Neuronal stem cell (in vitro differentiated cells): Measurements from ENCODE around the gene SLC6A13.

ENCODE experiments used
- DNase-seq: peaks from one replicate; pipeline ENCODE4 v3.0.0-alpha.2; 2013; ENCODE audit warnings: low spot score
- H2AFZ ChIP-seq: one replicate; pipeline ENCODE4 v1.6.1; 2013; ENCODE audit warnings: mild to moderate bottlenecking, low read length, inconsistent platforms
- H2AK5ac ChIP-seq: 2 replicates; pipeline ENCODE4 v1.6.1; 2013; ENCODE audit warnings: low read depth, mild to moderate bottlenecking, inconsistent platforms, low read length, moderate library complexity, mixed read lengths
- H2BK120ac ChIP-seq: 2 replicates; pipeline ENCODE4 v1.6.1; 2013; ENCODE audit warnings: low read depth, mild to moderate bottlenecking, inconsistent platforms, low read length, moderate library complexity, mixed read lengths
- H2BK12ac ChIP-seq: one replicate; pipeline ENCODE4 v1.6.1; 2013; ENCODE audit warnings: low read length, inconsistent platforms
- H2BK15ac ChIP-seq: 2 replicates; pipeline ENCODE4 v1.6.1; 2013; ENCODE audit warnings: mild to moderate bottlenecking, low read length, inconsistent platforms, mixed read lengths
- H2BK5ac ChIP-seq: one replicate; pipeline ENCODE4 v1.6.1; 2013; ENCODE audit warnings: inconsistent platforms, mild to moderate bottlenecking, low read length, moderate library complexity
- H3K14ac ChIP-seq: one replicate; pipeline ENCODE4 v1.6.1; 2013; ENCODE audit warnings: low read length, inconsistent platforms
- H3K18ac ChIP-seq: 2 replicates; pipeline ENCODE4 v1.6.1; 2013; ENCODE audit warnings: low read length, inconsistent platforms
- H3K23ac ChIP-seq: 2 replicates; pipeline ENCODE4 v1.6.1; 2013; ENCODE audit warnings: low read depth, mild to moderate bottlenecking, mixed read lengths, low read length, inconsistent platforms; ENCODE audit not compliant: poor library complexity
- H3K27ac ChIP-seq: replicated peaks from 3 replicates; pipeline ENCODE4 v1.5.1; 2013; ENCODE audit warnings: low read length, inconsistent platforms
- H3K27me3 ChIP-seq, 3 experiments: 2 replicates each; pipeline ENCODE4 v1.6.1; 2013; ENCODE audit warnings: low read length in 3 of 3, mild to moderate bottlenecking in 2 of 3, inconsistent platforms in 1 of 3, low read depth in 1 of 3, mixed read lengths in 1 of 3, moderate library complexity in 1 of 3; ENCODE audit not compliant: control insufficient read depth in 3 of 3, insufficient read depth in 3 of 3
- H3K36me3 ChIP-seq, 2 donors: replicated peaks in 1 of 2; 2 replicates each; pipeline ENCODE4 v1.6.1; 2013; ENCODE audit warnings: low read length in 2 of 2; ENCODE audit not compliant: control insufficient read depth in 2 of 2, insufficient read depth in 2 of 2
- H3K4ac ChIP-seq: 2 replicates; pipeline ENCODE4 v1.6.1; 2013; ENCODE audit warnings: inconsistent platforms, mild to moderate bottlenecking, low read length, moderate library complexity
- H3K4me1 ChIP-seq, 2 donors: 1 replicate in 1 of 2; 2 replicates in 1 of 2; pipeline ENCODE4 v1.6.1; 2013; ENCODE audit warnings: low read length in 2 of 2, low read depth in 1 of 2; ENCODE audit not compliant: control insufficient read depth in 2 of 2, insufficient read depth in 1 of 2
- H3K4me2 ChIP-seq: one replicate; pipeline ENCODE4 v1.6.1; 2013; ENCODE audit warnings: mild to moderate bottlenecking, low read length, inconsistent platforms; ENCODE audit not compliant: insufficient read depth, poor library complexity, severe bottlenecking
- H3K4me3 ChIP-seq, 2 donors: 2 replicates each; pipeline ENCODE4 v1.5.1; 2013; ENCODE audit warnings: low read length in 2 of 2, mild to moderate bottlenecking in 2 of 2, inconsistent platforms in 1 of 2, moderate library complexity in 1 of 2
- H3K79me1 ChIP-seq: one replicate; pipeline ENCODE4 v1.6.1; 2013; ENCODE audit warnings: low read depth, mild to moderate bottlenecking, inconsistent platforms, low read length, moderate library complexity
- H3K9ac ChIP-seq: one replicate; pipeline ENCODE4 v1.6.1; 2013; ENCODE audit warnings: mild to moderate bottlenecking, low read depth, low read length, inconsistent platforms; ENCODE audit not compliant: poor library complexity
- H3K9me3 ChIP-seq, 2 donors: replicated peaks in 1 of 2; 2 replicates each; pipeline versions ENCODE3 to v1.6.1; 2013; ENCODE audit warnings: low read length in 2 of 2, mild to moderate bottlenecking in 2 of 2, inconsistent platforms in 1 of 2, low read depth in 1 of 2, mixed read lengths in 1 of 2, moderate library complexity in 1 of 2; ENCODE audit not compliant: control insufficient read depth in 2 of 2, insufficient read depth in 1 of 2
- H4K8ac ChIP-seq: one replicate; pipeline ENCODE4 v1.6.1; 2013; ENCODE audit warnings: low read depth, mild to moderate bottlenecking, inconsistent platforms, low read length, moderate library complexity
- H4K91ac ChIP-seq: one replicate; pipeline ENCODE4 v1.6.1; 2013; ENCODE audit warnings: low read length, low read depth, mild to moderate bottlenecking, inconsistent platforms; ENCODE audit not compliant: poor library complexity
- WGBS, 2 donors: extraction: QIAGEN DNeasy Blood & Tissue Kit; methylation state at CpG; one replicate each; pipeline ENCODE4 v1.1.7; 2013; ENCODE audit warnings: missing lambda C conversion rate in 2 of 2, mixed read lengths in 1 of 2; ENCODE audit not compliant: insufficient read length in 2 of 2, insufficient replicate concordance in 1 of 2; ENCODE audit errors: extremely low coverage in 2 of 2; 5-methylcytosine and 5-hydroxymethylcytosine counted together

The SLC6A13 gene

DNA sequence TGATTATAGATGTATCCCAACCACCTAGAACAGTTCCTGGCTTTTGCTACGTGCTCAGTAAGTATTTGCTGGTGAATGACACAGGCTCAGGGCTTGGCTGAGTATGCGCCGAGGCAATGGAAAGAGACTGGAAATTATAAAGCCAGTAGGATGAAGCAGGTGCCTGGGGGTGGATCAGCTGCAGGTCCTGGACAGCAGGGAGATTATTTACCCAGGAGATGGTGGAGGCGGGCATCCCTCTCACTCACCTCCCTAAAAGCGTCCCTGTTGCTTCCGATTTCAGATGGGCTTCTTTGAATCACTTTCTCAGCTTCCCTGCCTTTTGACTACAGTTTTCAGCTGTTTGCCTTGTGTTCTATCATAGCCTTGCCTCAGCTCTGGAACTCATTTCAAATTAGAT lies 6.4 kb downstream of the SLC6A13 start:
- Histone ChIP-seq H3K36me3 (no peaks in the 10 kb centered on the region), H2AK5ac (no peak overlapping the region), H3K79me1 (no peaks in the 10 kb centered on the region), H3K9ac (no peak overlapping the region), H2BK120ac (no peak overlapping the region), H4K8ac (no peak overlapping the region), H3K18ac (no peak overlapping the region), H3K27me3 (peaks cover 0 to 28% (median 0%) of the 10 kb centered on the region in 3 experiments), H3K23ac (no peak overlapping the region), H3K4ac (no peak overlapping the region), H2AFZ (no peak overlapping the region), H3K27ac (no peak overlapping the region), H2BK12ac (no peak overlapping the region), H3K14ac (no peak overlapping the region), H3K4me1 (peaks cover 0 to 2% of the 10 kb centered on the region in 2 donors), H2BK5ac (no peak overlapping the region), H3K4me2 (no peak overlapping the region), H3K4me3 (no peak overlapping the region), H3K9me3 (no peaks in the 10 kb centered on the region), H4K91ac (no peak overlapping the region), H2BK15ac (no peak overlapping the region)
- no CpG with 5 or more reads among the region's 6 CpGs for WGBS, 2 donors
- no peak for DNase-seq

DNA sequence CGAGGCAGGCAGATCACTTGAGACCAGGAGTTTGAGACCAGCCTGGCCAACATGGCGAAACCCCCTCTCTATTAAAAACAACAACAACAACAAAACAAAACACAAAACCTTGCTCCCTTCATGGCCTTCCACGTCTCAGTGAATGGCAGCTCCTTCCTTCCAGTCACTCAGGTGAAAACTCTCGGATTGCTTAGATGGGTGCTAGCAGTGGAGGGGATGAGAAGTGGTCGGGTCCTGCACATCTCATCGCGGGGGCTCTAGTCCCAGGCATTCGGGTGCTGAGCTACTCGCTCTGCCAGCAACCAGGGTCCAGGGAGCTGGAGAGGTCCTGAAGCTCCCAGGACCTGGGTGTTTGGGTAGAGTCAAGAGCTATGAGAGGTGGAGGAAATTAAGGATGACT lies 7.7 kb downstream of the SLC6A13 start:
- H4K8ac ChIP-seq, result no peak overlapping the region
- H3K4me3 ChIP-seq, result no peak overlapping the region
- peaks cover 0 to 24% (median 0%) of the 10 kb centered on the region in 3 experiments for H3K27me3 ChIP-seq
- H3K9ac ChIP-seq, result no peak overlapping the region
- H4K91ac ChIP-seq, result no peak overlapping the region
- no peak overlapping the region for H3K4ac ChIP-seq
- no peak for DNase-seq
- no peaks in the 10 kb centered on the region for H3K79me1 ChIP-seq
- H2BK12ac ChIP-seq, result no peak overlapping the region
- H2AFZ ChIP-seq, result no peak overlapping the region
- H2AK5ac ChIP-seq, result no peak overlapping the region
- no peak overlapping the region for H3K4me2 ChIP-seq
- no peak overlapping the region for H3K27ac ChIP-seq
- no peak overlapping the region for H2BK15ac ChIP-seq
- peaks cover 0 to 2% of the 10 kb centered on the region in 2 donors for H3K4me1 ChIP-seq
- no peaks in the 10 kb centered on the region for H3K36me3 ChIP-seq
- H2BK120ac ChIP-seq, result no peak overlapping the region
- no CpG with 5 or more reads among the region's 9 CpGs for WGBS, 2 donors
- no peak overlapping the region for H3K23ac ChIP-seq
- H3K18ac ChIP-seq, result no peak overlapping the region
- no peak overlapping the region for H2BK5ac ChIP-seq
- H3K14ac ChIP-seq, result no peak overlapping the region
- H3K9me3 ChIP-seq, result no peaks in the 10 kb centered on the region

DNA sequence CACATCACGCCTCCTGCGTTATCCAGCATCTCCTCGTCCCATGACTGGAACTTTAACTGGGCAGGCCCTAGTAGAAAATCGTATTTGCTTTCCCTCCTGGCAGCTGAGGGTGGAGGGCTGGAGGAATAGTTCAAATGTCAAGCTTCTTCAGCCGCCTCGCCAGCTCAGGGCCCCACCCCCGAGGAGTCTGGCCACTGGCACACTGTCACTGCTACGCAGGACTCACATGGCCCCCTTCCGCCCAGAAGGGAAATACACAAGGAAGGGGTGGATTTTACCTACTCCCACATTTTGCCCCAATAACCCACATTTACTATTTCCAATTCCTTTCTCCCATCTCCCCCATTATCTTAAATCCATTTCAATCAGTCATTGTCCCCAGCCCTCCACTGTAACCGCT lies 8.6 kb downstream of the SLC6A13 start:
- H3K79me1 ChIP-seq, result no peaks in the 10 kb centered on the region
- no peak overlapping the region for H3K27ac ChIP-seq
- no peak overlapping the region for H4K91ac ChIP-seq
- H3K23ac ChIP-seq, result no peak overlapping the region
- H3K4ac ChIP-seq, result no peak overlapping the region
- H3K4me3 ChIP-seq, result no peak overlapping the region
- no peak overlapping the region for H2AFZ ChIP-seq
- no peak overlapping the region for H3K9ac ChIP-seq
- H3K36me3 ChIP-seq, result no peaks in the 10 kb centered on the region
- H3K4me1 ChIP-seq, result peaks cover 0 to 2% of the 10 kb centered on the region in 2 donors
- H4K8ac ChIP-seq, result no peak overlapping the region
- H3K18ac ChIP-seq, result no peak overlapping the region
- no peak overlapping the region for H3K14ac ChIP-seq
- no peaks in the 10 kb centered on the region for H3K9me3 ChIP-seq
- H2BK5ac ChIP-seq, result no peak overlapping the region
- no peak overlapping the region for H2BK15ac ChIP-seq
- no peak overlapping the region for H2AK5ac ChIP-seq
- no peak overlapping the region for H2BK12ac ChIP-seq
- H3K4me2 ChIP-seq, result no peak overlapping the region
- peaks cover 0 to 19% (median 0%) of the 10 kb centered on the region in 3 experiments for H3K27me3 ChIP-seq
- 100% methylated on average over 1 of the region's 10 CpGs; no CpG with 5 or more reads in 1 of the 2 donors for WGBS, 2 donors
- no peak for DNase-seq
- H2BK120ac ChIP-seq, result no peak overlapping the region

DNA sequence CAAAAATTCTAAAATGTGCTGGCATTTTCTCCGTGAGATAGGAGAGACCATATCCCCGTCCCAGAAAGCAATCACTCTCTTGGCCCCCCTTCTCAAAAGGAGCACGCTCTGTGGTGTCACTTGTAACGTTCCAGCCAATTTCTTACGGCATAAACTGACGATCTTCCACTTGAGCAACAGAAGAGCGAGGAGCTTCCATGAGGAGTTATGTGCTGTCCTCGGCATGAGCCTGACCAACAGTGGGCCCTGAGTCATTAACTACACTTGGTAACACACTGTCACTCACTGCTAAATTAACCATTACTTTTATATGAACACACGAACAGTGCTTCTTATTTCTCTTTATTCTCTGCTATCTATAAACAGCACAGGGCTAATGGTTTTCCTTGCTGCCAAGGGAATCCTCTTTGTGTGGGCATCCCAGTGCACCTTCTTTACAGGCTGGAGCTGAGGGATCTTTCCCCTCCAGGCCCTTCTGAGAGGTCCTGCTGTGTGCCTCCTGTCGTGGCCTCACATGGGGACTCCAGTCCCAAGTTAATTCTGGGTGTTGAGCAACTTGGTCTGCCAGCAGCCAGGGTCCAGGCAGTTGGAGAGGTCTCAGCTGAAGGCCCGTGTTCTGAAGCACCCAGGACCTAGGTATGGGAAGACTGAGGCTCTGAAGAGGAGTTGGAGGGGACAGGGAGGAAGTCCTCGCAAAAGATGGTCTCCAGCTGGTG lies 9.4 kb downstream of the SLC6A13 start:
- H3K27me3 ChIP-seq, result peaks cover 0 to 19% (median 0%) of the 10 kb centered on the region in 3 experiments
- no peaks in the 10 kb centered on the region for H3K9me3 ChIP-seq
- H4K8ac ChIP-seq, result no peak overlapping the region
- no peaks in the 10 kb centered on the region for H3K36me3 ChIP-seq
- DNase-seq, result no peak
- WGBS, 2 donors, result no CpG with 5 or more reads among the region's 12 CpGs
- no peak overlapping the region for H3K18ac ChIP-seq
- H2BK12ac ChIP-seq, result no peak overlapping the region
- H3K4ac ChIP-seq, result no peak overlapping the region
- H2BK15ac ChIP-seq, result no peak overlapping the region
- H3K4me2 ChIP-seq, result no peak overlapping the region
- H3K23ac ChIP-seq, result no peak overlapping the region
- H3K14ac ChIP-seq, result no peak overlapping the region
- peaks cover 0 to 2% of the 10 kb centered on the region in 2 donors for H3K4me1 ChIP-seq
- no peak overlapping the region for H2AFZ ChIP-seq
- H2BK5ac ChIP-seq, result no peak overlapping the region
- H3K27ac ChIP-seq, result no peak overlapping the region
- no peaks in the 10 kb centered on the region for H3K79me1 ChIP-seq
- no peak overlapping the region for H2BK120ac ChIP-seq
- no peak overlapping the region for H3K9ac ChIP-seq
- peak overlapping the region in 1 of 2 donors; percentile 46 for H3K4me3 ChIP-seq
- no peak overlapping the region for H2AK5ac ChIP-seq
- no peak overlapping the region for H4K91ac ChIP-seq
